Inflammatory macrophage treated with lipopolysaccharide for 1 hour (primary cell): ENCODE results near the gene SOSTDC1.
A peak's percentile ranks its signal among the peaks of the same experiment; 100 is the strongest.

ENCODE experiments used
- DNase-seq, 2 donors: peaks; one replicate each; pipeline ENCODE4 v3.0.0-alpha.2; 2020 to 2022

SOSTDC1 gene

DNA sequence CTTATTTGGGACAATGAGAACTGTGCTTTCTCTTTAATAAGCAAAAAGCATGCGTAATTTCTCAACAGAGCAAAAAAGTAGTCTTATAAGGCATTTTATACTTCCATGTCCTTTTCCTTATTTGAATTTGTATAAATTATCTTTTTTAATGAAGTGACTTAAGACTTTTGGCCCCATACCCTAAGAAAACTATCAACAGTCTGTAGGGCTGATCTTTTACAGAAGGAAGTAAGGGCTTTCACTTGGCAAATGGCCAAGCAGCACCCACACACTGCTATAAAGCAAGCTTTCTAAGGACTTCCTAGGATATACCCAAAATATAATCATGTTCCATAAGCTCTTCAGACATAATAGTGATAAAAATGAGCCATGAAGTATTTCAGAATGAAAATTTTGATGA, 47.6 kb downstream of the SOSTDC1 start:
- DNase-seq = peak; percentile 35 to 48

DNA sequence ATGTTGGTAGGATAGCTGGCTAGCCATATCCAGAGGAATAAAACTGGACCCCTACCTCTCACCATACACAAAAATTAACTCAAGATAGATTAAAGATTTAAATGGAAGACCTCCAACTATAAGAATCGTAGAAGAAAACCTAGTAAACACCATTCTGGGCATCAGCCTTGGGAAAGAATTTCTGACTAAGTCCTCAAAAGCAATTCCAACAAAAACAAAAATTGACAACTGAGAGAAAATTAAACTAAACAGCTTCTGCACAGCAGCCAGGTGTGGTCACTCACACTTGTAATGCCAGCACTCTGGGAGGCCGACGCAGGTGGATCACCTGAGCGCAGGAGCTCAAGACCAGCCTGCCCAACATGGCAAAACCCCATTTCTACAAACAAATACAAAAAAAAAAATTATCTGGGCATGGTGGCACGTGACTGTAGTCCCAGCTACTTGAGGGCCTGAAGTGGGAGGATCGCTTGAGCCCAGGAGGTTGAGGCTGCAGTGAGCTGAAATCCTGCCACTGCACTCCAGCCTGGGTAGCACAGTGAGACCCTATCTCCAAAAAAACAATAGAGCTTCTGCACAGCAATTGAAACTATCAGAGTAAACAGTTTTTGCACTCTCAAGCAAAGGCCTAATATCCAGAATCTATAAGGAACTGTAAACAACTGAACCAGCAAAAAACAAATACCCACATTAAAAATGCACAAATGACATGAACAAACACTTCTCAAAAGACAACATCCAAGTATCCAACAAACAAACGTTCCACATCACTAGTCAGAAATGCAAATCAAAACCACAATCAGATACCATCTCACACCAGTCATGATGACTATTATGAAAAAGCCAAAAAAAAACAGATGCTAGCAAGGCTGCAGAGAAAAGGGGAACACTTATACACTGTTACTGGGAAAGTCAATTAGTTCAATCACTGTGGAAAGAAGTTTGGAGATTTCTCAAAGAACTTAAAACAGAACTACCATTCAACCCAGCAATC, 49.0 kb downstream of the SOSTDC1 start:
- peak in 1 of 2 donors; percentile 6 for DNase-seq

DNA sequence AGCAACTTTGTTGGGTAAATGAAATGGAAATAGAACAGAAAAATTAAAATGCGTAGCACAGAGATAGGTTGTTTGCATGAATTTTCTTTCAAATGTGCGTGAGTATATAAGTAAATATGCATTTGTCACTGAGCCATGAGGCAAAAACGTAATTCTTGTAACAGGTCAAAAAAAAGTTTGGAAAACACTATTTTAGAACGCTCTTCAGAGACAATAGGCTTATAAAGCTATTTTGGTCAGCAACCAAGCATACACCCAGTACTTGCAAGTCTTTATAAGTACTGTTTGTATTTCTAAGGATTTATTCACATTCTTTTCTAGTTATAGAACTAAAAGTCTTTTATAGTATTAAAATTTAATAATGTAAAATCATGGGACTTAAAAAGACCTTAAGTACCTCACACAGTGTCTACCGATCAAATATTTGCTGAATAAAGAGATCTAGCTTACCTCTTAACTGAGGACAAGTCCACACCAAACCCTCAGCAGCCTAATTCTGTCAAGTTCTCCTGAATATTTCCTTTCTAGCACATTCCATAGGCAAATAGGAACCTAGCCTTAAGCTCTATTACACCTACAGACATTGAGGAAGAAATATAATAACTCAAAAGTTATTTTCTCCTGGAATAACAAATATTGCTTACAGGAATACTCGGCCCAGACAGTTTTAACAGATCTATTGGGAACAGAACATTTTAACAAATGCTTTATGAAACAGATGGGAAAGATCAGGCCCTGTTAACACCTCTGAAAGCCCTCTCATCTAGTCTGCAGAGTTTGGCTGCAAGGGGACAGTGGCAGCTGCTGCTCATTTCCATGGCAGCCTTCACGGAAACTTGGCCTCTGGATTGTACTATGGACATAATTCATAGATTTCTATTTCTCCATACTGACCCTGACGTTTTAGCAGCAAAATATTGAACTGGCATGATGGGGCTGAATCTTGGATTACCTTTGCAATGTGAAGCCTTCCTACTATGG, 53.0 kb downstream of the SOSTDC1 start:
- DNase-seq = no peak
